Activated T-helper 2 cell treated with anti-CD3 and anti-CD28 coated beads, Interferon-gamma antibody, Interleukin-2, Interleukin-4, amounts not matched to agents 10 μg/mL and 5 μg/mL and 100 μg/mL, durations not matched to agents 14 hours and 24 hours and 36 hours (primary cell): Measurements from ENCODE around the gene EEF2KMT. TPM values are rescaled to one million over a fixed set of nuclear protein-coding genes. Genes with fewer than 3 reads are reported as not detected.
"Not testable (repeated sequence)": the region's sequence is repeated elsewhere in the genome, so short reads cannot be mapped to it uniquely, and the experiment has no call there.

ENCODE experiments used
- DNase-seq: peaks from one replicate; pipeline ENCODE4 v3.0.0; 2021; ENCODE audit warnings: low spot score
- H3K27ac Mint-ChIP-seq: one replicate; pipeline ENCODE4 v1.8.0; 2021; ENCODE audit warnings: mixed read lengths
- H3K27me3 Mint-ChIP-seq: one replicate; pipeline ENCODE4 v1.8.0; 2021; ENCODE audit warnings: low read depth, mixed read lengths
- H3K36me3 Mint-ChIP-seq: one replicate; pipeline ENCODE4 v1.8.0; 2021; ENCODE audit warnings: low read depth, mixed read lengths
- H3K4me1 Mint-ChIP-seq: one replicate; pipeline ENCODE4 v1.8.0; 2021; ENCODE audit warnings: low read depth, mixed read lengths
- H3K4me3 Mint-ChIP-seq: one replicate; pipeline ENCODE4 v1.8.0; 2021; ENCODE audit warnings: low read depth, mild to moderate bottlenecking, moderate library complexity, mixed read lengths
- H3K9me3 Mint-ChIP-seq: one replicate; pipeline ENCODE4 v1.8.0; 2021; ENCODE audit warnings: mixed read lengths
- intact Hi-C: fragments of 100-400 bp; cut with micrococcal nuclease; formaldehyde crosslinking; loops from one replicate; pipeline ENCODE4 v1.15.1; 2023
- total RNA-seq: library from RNA; stranded (reverse); gene quantifications from 2 replicates; pipeline ENCODE4 v1.2.3, GENCODE V29; 2022

EEF2KMT gene
- total RNA-seq, 1 donor from 2014 or later, result 21.7 TPM

DNA sequence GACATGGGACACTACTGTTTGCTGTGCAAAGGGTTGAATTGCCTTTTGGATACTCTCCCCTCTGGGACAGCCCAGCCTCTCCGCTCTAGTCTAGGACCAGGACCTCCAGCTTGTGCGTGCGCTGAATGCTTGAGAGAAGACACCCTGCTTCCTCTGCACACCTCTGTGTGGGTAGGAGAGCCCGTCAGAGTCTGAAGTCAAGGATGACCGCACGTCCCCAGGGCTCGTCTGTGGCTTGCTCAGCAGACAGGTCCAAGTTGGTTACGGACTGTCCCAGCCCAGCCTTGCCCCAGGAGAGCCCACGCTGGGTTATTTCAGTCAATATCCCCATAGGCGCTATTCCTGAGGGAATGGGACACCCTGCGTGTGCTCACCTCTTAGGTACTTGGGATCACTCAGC is 35.5 kb downstream of the EEF2KMT start:
- Mint-ChIP-seq H3K27ac (no peak overlapping the region), H3K4me3 (no peak overlapping the region), H3K9me3 (no peaks in the 10 kb centered on the region), H3K36me3 (no peaks in the 10 kb centered on the region), H3K4me1 (no peaks in the 10 kb centered on the region), H3K27me3 (peaks cover under 1% of the 10 kb centered on the region)
- intact Hi-C loops, result no loop called here
- DNase-seq, result no peak

GRCh38 chr16:5060073-5060641 is 37.4 kb downstream of the EEF2KMT start:
- intact Hi-C loops, result no loop called here
- no peak overlapping the region for H3K27ac Mint-ChIP-seq
- H3K36me3 Mint-ChIP-seq, result no peaks in the 10 kb centered on the region
- H3K9me3 Mint-ChIP-seq, result no peaks in the 10 kb centered on the region
- no peak for DNase-seq
- H3K4me1 Mint-ChIP-seq, result peaks cover 2% of the 10 kb centered on the region
- H3K27me3 Mint-ChIP-seq, result no peaks in the 10 kb centered on the region
- no peak overlapping the region for H3K4me3 Mint-ChIP-seq

GRCh38 chr16:5059386-5060072 is 38.1 kb downstream of the EEF2KMT start:
- DNase-seq, result no peak
- peaks cover 2% of the 10 kb centered on the region for H3K4me1 Mint-ChIP-seq
- H3K36me3 Mint-ChIP-seq, result no peaks in the 10 kb centered on the region
- no peaks in the 10 kb centered on the region for H3K27me3 Mint-ChIP-seq
- H3K27ac Mint-ChIP-seq, result no peak overlapping the region
- H3K9me3 Mint-ChIP-seq, result no peaks in the 10 kb centered on the region
- H3K4me3 Mint-ChIP-seq, result no peak overlapping the region
- intact Hi-C loops, result no loop called here

- Mint-ChIP-seq H3K9me3 (no peaks in the 10 kb centered on the region), H3K27ac (no peak overlapping the region), H3K27me3 (no peaks in the 10 kb centered on the region), H3K36me3 (no peaks in the 10 kb centered on the region), H3K4me3 (no peak overlapping the region), H3K4me1 (peaks cover 2% of the 10 kb centered on the region)
- DNase-seq, result no peak
- intact Hi-C loops, result no loop called here
Observed at GRCh38 chr16:5058476-5058875, 39.1 kb downstream of the EEF2KMT start.

- peak; percentile 22 for DNase-seq
- no peaks in the 10 kb centered on the region for H3K27me3 Mint-ChIP-seq
- peaks cover 2% of the 10 kb centered on the region for H3K4me1 Mint-ChIP-seq
- intact Hi-C loops, result no loop called here
- H3K36me3 Mint-ChIP-seq, result no peaks in the 10 kb centered on the region
- H3K4me3 Mint-ChIP-seq, result no peak overlapping the region
- no peaks in the 10 kb centered on the region for H3K9me3 Mint-ChIP-seq
- H3K27ac Mint-ChIP-seq, result no peak overlapping the region
Observed at GRCh38 chr16:5056352-5056751, 41.2 kb downstream of the EEF2KMT start.

- peaks cover 2% of the 10 kb centered on the region for H3K4me1 Mint-ChIP-seq
- H3K4me3 Mint-ChIP-seq, result no peak overlapping the region
- intact Hi-C loops, result no loop called here
- no peaks in the 10 kb centered on the region for H3K9me3 Mint-ChIP-seq
- no peak overlapping the region for H3K27ac Mint-ChIP-seq
- H3K27me3 Mint-ChIP-seq, result no peaks in the 10 kb centered on the region
- no peaks in the 10 kb centered on the region for H3K36me3 Mint-ChIP-seq
- DNase-seq, result no peak
Observed at GRCh38 chr16:5054876-5055865, 42.4 kb downstream of the EEF2KMT start.

- H3K36me3 Mint-ChIP-seq, result no peaks in the 10 kb centered on the region
- H3K27ac Mint-ChIP-seq, result no peak overlapping the region
- no peak for DNase-seq
- H3K9me3 Mint-ChIP-seq, result no peaks in the 10 kb centered on the region
- intact Hi-C loops, result no loop called here
- H3K27me3 Mint-ChIP-seq, result peaks cover 8% of the 10 kb centered on the region
- H3K4me3 Mint-ChIP-seq, result no peak overlapping the region
- no peaks in the 10 kb centered on the region for H3K4me1 Mint-ChIP-seq
Observed at GRCh38 chr16:5046914-5047313, 50.7 kb downstream of the EEF2KMT start.

DNA sequence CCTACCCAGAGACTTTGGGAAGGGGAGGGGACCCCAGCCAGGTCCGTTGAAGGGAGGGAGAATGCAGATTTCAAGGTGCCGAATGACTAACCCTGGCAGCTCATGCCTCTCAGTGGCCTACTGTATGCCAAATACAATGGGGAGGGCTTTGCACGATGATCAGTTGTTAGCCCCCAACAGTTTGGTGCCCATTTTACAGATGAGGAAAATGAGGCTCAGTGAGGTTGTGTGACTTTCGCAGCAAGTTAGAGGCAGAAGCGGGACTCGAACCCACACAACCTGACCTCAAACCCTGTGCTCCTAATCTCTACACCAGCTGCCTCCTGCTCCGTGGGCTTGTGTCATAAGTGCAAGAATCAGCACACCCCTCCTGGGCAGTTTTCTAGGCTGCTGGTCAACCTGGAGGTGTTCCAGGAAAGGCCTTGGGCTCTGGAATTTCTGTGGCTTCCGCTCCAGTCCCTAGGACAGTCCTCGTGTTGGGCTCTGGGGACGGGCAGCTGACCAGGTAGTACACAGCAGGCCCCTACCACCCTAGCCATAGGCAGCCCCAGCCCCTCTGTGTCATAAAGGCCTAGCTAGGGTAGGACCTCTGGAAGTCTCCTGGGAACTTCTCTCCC is 52.0 kb downstream of the EEF2KMT start:
- Mint-ChIP-seq H3K27ac (no peak overlapping the region), H3K36me3 (no peaks in the 10 kb centered on the region), H3K27me3 (peaks cover 8% of the 10 kb centered on the region), H3K4me1 (no peaks in the 10 kb centered on the region), H3K9me3 (no peaks in the 10 kb centered on the region), H3K4me3 (no peak overlapping the region)
- intact Hi-C loops, result no loop called here
- DNase-seq, result no peak

- H3K27me3 Mint-ChIP-seq, result not testable (repeated sequence)
Observed at GRCh38 chr16:5044581-5044980, 53.0 kb downstream of the EEF2KMT start.

GRCh38 chr16:5044011-5044540 is 53.5 kb downstream of the EEF2KMT start:
- DNase-seq, result no peak
- Mint-ChIP-seq H3K9me3 (no peaks in the 10 kb centered on the region), H3K4me3 (no peak overlapping the region), H3K27ac (no peak overlapping the region), H3K36me3 (no peaks in the 10 kb centered on the region), H3K4me1 (no peaks in the 10 kb centered on the region), H3K27me3 (peaks cover 4% of the 10 kb centered on the region)
- intact Hi-C loops, result no loop called here

More at GRCh38 chr16:5044581-5044980, 53.0 kb downstream of the EEF2KMT start:
- H3K27ac Mint-ChIP-seq, H3K4me1 Mint-ChIP-seq, intact Hi-C loops, DNase-seq, H3K9me3 Mint-ChIP-seq, H3K36me3 Mint-ChIP-seq, H3K4me3 Mint-ChIP-seq: not testable (repeated sequence)

DNA sequence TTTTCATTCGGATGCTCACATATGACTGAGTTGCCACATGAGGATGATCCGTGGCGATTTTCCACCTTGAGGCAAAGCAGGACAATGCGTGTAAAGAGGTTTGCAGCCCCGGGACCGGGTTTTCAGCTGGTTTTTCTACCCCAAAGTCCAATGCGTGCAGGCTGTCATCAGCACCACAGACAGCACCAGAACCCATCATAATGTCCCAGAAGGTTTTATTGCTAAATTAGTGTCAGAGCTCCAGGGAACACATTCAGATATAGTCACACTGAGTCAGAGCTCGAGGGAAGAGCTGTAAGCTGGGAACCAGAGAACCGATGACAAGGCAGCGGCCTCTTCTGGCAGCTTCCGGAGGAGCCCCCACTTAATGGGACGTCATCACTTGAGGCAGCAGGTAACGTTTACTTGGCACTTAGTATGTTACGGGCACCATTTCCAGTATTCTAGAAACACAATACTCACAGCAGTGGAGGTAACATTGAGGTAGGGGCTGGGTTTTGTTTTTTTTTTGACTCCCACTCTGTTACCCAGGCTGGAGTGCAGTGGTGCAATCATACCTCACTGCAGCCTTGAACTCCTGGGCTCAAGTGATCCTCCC is 54.9 kb downstream of the EEF2KMT start:
- Mint-ChIP-seq H3K4me3 (no peak overlapping the region), H3K4me1 (no peaks in the 10 kb centered on the region), H3K27me3 (no peaks in the 10 kb centered on the region), H3K36me3 (no peaks in the 10 kb centered on the region), H3K9me3 (no peaks in the 10 kb centered on the region), H3K27ac (no peak overlapping the region)
- intact Hi-C loops, result no loop called here
- DNase-seq, result no peak

DNA sequence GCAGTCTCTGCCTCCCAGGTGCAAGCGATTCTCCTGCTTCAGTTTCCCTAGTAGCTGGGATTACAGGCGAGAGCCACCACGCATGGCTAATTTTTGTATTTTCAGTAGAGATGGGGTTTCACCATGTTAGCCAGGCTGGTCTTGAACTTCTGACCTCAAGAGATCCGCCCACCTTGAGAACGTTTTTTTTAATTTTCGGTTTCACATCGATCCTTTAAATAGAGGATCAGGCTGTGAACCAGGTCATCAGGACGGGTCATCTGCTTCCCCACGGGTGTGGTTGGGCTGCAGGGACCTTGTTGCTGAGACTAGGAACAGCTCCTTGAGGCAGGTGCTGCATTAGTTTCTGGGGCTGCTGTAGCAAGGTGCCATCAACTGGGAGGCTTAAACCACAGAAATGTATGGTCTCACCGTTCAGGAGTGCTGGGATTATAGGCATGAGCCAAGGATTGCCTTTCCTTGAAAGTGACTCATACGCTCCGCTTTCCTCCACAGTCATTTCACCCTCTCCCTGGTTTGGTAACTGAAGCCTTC is 55.9 kb downstream of the EEF2KMT start:
- intact Hi-C loops, result no loop called here
- H3K4me3 Mint-ChIP-seq, result no peak overlapping the region

More for the DNA sequence above, 55.9 kb downstream of the EEF2KMT start:
- Mint-ChIP-seq H3K4me1 (no peaks in the 10 kb centered on the region), H3K27ac (no peak overlapping the region), H3K9me3 (no peaks in the 10 kb centered on the region), H3K27me3 (no peaks in the 10 kb centered on the region), H3K36me3 (no peaks in the 10 kb centered on the region)
- no peak for DNase-seq
